Kidney epithelial cell (primary cell): ENCODE results near the gene CCNQ. TPM values are rescaled to one million over a fixed set of nuclear protein-coding genes. Genes with fewer than 3 reads are reported as not detected.

Experiments used
- DNase-seq: peaks from one replicate; pipeline ENCODE4 v3.0.0-alpha.2; 2010; ENCODE audit warnings: low read depth
- H3K27me3 ChIP-seq: 2 replicates; pipeline ENCODE4 v1.6.0; 2011; ENCODE audit warnings: low read length; ENCODE audit not compliant: control insufficient read depth, insufficient read depth
- H3K36me3 ChIP-seq: 2 replicates; pipeline ENCODE4 v1.5.1; 2011; ENCODE audit warnings: low read length; ENCODE audit not compliant: control insufficient read depth, insufficient read depth
- H3K4me3 ChIP-seq: 2 replicates; pipeline ENCODE4 v1.5.1; 2011; ENCODE audit warnings: low read depth, mild to moderate bottlenecking, control low read depth, low read length
- total RNA-seq: library from RNA; depleted of rRNA; stranded (reverse); fragments of >200 nt; gene quantifications from 2 replicates; pipeline ENCODE4 v1.2.3, GENCODE V29; 2015
- TF ChIP-seq, protein P1 (sequence below): IDR thresholded peaks from 2 replicates; pipeline ENCODE4 v1.5.1; 2011; ENCODE audit warnings: mild to moderate bottlenecking, moderate library complexity, low read length, control low read depth, inconsistent platforms; ENCODE audit not compliant: insufficient read depth, poor library complexity, severe bottlenecking

Gene CCNQ
- total RNA-seq, 1 donor from 2014 or later = 29.3 TPM

DNA sequence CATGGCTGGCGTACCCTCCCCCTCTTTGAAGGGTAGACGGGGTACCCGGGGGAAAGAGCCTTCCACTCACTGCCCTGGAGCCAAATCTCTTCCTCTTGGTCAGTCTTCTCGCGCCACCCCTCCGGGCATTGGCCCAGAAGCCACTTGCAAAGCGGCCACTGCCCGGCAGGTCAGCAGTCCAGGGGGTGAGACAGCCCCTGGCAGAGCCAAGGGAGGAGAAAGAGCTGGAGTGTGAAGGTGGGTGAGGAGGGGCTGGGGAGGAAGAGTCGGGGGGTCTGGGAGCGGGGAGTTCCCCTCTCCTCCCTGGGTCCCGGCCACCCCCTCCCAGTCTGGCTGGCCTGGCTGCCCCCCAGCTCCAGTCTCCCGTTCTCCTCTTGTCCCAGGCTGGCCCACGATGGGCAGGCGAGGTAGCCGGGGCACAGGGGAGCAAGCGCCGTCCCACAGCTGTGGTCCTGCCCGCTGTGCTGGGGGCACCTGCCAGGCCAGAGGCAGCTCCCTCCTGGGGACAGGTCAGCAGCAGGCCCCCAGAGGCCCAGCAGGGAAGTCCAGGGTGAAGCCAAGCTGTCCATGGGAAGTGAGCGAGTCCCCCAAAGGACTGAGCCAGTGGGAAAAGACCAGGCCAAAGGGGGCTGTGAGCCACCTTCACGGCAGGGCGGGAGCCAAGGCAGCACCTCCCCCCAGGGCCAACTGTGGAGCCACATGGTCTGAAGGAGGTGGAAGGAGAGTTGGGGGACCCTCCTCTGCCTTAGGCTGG, 26.5 kb upstream of the CCNQ start:
- no peak overlapping the region for H3K4me3 ChIP-seq
- no peaks in the 10 kb centered on the region for H3K36me3 ChIP-seq
- peaks cover 34% of the 10 kb centered on the region for H3K27me3 ChIP-seq
- TF ChIP-seq, protein P1, sequence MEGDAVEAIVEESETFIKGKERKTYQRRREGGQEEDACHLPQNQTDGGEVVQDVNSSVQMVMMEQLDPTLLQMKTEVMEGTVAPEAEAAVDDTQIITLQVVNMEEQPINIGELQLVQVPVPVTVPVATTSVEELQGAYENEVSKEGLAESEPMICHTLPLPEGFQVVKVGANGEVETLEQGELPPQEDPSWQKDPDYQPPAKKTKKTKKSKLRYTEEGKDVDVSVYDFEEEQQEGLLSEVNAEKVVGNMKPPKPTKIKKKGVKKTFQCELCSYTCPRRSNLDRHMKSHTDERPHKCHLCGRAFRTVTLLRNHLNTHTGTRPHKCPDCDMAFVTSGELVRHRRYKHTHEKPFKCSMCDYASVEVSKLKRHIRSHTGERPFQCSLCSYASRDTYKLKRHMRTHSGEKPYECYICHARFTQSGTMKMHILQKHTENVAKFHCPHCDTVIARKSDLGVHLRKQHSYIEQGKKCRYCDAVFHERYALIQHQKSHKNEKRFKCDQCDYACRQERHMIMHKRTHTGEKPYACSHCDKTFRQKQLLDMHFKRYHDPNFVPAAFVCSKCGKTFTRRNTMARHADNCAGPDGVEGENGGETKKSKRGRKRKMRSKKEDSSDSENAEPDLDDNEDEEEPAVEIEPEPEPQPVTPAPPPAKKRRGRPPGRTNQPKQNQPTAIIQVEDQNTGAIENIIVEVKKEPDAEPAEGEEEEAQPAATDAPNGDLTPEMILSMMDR = no peak
- DNase-seq = no peak

DNA sequence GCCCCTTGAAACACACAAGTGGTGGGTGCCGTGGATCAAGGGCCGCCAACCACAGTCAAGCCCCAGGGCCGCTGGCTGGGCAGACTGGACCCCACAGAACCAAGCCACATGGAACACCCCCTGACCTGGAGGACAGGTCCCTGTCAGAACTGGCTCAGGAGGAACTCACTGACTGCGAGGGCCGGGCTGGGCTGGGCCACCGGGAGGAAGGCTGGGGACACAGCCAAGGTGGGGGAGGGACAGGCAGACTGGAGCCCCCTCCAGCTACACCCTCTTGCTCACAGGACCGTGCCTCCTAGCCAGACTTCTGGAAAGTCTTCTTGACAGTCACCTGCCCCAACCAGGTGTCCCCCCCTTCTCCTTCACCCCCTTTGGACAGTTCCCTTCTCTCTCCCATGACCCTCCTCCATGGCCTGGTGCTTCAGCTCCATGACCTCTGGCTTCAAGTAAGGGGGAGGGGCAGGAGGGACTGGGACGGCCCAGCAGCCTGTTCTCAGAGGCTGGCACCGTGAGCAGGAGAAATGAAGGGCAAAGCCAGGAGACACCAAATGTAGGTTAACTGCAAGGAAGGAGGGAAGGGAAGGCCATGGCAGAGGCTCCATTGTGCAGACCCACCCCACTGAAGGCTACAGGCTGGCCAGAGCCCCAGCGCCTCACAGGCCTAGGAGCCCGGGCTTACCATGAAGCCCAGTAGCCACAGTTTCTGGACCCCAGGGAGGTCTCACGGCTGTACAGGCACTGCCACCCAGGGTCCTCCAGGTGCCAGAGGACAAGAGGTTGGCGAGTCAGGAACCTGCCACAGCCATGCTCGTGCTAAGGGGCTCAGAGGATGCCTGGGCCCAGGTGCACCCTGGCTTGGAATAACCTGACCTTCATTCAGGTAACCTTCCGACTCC, 25.5 kb upstream of the CCNQ start:
- Histone ChIP-seq H3K36me3 (no peaks in the 10 kb centered on the region), H3K4me3 (no peak overlapping the region), H3K27me3 (peaks cover 34% of the 10 kb centered on the region)
- TF ChIP-seq, protein P1 = no peak
- DNase-seq = no peak

DNA sequence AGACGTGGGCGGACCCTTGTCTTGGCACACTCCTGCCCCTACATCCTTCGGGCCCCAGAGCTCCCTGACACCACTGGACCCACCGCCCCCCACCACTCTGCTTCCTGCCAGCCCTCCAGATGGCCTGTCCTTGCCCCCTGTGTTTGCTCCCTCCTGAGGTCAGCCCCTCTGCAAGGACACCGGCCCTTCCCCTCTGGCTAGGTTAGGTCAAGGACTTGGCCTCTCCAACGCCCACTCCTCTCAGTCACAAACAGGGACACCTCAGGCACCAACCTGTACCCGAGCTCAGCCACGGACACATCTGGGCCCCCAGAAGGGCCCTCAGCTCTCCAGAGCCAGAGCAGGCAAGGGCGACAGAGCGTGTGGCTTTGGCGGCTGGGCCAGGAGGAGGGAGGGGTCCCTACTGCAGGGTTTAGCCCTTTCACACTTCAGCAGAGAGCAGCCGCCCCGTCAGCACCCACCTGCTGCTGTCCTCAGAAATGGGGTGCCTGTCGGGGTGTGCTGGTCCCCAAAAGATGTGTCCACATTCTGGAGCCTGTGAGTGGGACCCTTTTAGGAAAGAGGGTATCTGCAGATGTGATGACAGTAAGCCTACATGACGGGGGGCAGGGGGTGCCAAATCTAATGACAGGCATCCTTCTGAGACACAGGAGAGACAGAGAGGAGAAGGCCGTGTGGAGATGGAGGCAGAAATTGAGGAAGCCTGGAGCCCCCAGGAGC, 24.5 kb upstream of the CCNQ start:
- peaks cover 32% of the 10 kb centered on the region for H3K27me3 ChIP-seq
- TF ChIP-seq, protein P1 = no peak
- H3K36me3 ChIP-seq = no peaks in the 10 kb centered on the region
- H3K4me3 ChIP-seq = no peak overlapping the region
- DNase-seq = no peak

DNA sequence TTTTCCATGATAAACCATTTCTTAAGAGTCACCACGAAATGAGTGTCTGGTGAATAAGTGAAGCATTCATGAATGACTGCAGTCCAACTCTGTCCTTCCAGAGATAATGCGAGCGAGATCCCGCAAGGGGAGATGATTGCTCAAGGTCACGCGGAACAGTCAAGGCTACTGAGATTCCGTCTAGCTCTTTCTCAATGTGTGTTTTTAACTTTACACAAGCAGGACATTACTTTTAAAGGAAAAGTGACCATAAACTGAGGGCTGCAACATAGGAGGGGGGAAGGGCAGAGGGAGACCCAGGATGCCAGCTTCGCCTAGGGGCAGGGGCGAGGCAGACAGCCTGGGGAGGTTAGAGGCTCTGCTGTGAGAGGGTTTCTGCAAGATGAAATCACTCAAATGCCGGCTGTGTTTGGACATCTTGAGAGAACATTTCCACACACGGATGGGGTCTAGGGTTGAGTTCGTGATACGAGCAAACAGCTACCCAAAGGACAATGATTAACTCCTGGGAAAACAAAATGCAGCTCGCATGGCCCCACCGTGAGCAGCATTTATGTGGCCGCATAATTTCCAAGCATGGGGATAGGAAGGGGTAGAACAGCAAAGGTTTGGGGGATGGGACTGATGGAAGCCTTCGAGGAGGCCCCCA, 23.8 kb upstream of the CCNQ start:
- Histone ChIP-seq H3K27me3 (peaks cover 30% of the 10 kb centered on the region), H3K4me3 (no peak overlapping the region), H3K36me3 (no peaks in the 10 kb centered on the region)
- DNase-seq = no peak
- TF ChIP-seq, protein P1 = no peak

DNA sequence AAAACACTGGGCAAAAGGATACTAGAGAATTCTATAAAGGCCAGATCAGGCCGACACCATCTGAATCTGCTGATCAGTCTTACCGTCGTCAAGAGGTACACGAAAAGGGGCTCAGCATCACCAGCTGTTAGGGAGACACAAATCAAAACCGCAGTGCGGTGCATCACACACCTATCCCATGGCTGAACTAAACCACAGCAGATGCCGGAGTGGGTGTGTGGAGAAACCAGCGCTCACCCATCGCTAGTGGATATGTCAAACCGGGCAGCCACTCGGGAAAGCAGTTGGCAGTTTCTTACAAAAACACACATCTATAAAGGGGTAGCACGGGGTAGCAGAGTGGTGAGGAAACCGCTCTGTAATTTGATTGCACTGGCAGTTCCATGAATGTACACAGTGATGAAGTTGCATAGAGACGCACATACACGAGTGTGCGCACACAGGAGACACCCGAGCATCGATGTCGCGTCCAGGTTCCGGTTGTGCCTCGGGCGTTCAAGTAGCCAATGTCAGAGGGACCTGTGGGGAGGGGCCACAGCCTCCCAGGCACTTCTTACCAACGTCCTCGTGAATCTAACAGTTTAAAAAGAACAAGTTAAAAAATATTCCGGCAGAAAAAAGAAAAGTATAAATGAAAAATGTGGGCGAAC, 23.1 kb upstream of the CCNQ start:
- H3K27me3 ChIP-seq = peaks cover 29% of the 10 kb centered on the region
- no peak overlapping the region for H3K4me3 ChIP-seq
- TF ChIP-seq, protein P1 = no peak
- DNase-seq = no peak
- no peaks in the 10 kb centered on the region for H3K36me3 ChIP-seq
